GM10266 (cell line): Measurements from ENCODE around the gene RAB35.

ENCODE experiments used
- DNase-seq: peaks from one replicate; pipeline ENCODE4 v3.0.0; 2012; ENCODE audit errors: extremely low spot score
- TF ChIP-seq, protein P1 (sequence below): IDR thresholded peaks from 2 replicates; pipeline ENCODE4 v1.5.1; 2012; ENCODE audit warnings: mild to moderate bottlenecking, low read depth; ENCODE audit not compliant: control insufficient read depth, insufficient read depth; ENCODE audit errors: missing control alignments

RAB35 gene

DNA sequence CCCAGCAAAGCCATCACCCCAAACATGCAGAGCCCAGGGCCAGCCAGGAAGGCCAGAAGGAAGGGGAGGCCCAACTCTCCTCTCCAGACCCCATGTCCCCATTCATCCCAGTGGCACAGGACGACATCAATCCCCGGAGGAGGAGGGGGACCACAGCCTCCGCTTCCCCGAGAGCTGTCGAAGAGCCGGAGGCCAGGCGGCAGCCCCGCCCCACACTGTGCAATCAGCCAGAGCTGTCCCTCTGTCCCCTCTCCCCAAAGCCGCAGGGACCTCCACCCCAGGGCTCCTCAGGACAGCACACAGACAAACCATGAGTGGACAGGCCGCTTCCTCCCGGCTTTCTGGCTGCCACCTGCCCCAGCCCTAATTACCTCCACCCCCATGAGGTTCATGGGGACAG, 16.8 kb downstream of the RAB35 start:
- TF ChIP-seq, protein P1, sequence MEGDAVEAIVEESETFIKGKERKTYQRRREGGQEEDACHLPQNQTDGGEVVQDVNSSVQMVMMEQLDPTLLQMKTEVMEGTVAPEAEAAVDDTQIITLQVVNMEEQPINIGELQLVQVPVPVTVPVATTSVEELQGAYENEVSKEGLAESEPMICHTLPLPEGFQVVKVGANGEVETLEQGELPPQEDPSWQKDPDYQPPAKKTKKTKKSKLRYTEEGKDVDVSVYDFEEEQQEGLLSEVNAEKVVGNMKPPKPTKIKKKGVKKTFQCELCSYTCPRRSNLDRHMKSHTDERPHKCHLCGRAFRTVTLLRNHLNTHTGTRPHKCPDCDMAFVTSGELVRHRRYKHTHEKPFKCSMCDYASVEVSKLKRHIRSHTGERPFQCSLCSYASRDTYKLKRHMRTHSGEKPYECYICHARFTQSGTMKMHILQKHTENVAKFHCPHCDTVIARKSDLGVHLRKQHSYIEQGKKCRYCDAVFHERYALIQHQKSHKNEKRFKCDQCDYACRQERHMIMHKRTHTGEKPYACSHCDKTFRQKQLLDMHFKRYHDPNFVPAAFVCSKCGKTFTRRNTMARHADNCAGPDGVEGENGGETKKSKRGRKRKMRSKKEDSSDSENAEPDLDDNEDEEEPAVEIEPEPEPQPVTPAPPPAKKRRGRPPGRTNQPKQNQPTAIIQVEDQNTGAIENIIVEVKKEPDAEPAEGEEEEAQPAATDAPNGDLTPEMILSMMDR = no peak
- no peak for DNase-seq

DNA sequence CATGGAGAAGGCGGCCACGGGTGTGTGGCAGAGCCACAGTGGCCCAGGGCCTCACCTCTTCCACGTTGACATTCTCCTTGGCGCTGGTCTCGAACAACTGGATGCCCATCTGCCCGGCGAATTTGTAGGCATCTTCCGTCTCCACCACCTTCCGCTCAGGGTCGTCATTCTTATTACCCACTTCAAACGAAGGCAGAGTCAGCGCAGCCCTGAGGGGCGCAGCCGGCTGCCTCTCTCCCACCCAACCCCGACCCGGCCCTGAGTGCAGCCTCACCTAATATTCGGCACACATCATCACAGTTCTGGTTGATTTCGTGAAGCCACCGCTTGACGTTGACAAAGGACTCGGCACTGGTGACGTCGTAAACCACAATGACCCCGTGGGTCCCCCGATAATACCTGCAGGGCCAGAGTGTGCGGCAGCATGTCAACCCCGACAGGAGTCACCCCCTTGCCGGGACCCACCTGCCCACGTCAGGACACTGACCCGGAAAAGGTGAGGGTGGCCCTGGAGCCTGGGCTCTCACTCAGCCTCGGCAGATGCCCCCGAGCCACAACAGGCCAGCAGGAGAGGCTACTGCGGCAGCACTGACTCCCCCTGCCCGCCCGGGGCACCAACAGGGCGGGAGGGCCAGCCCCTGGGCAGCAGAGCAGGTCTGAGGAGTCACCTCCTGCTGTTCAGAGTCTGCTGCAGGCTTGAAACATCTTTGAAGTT, 17.6 kb downstream of the RAB35 start:
- TF ChIP-seq, protein P1 = no peak
- DNase-seq = no peak

DNA sequence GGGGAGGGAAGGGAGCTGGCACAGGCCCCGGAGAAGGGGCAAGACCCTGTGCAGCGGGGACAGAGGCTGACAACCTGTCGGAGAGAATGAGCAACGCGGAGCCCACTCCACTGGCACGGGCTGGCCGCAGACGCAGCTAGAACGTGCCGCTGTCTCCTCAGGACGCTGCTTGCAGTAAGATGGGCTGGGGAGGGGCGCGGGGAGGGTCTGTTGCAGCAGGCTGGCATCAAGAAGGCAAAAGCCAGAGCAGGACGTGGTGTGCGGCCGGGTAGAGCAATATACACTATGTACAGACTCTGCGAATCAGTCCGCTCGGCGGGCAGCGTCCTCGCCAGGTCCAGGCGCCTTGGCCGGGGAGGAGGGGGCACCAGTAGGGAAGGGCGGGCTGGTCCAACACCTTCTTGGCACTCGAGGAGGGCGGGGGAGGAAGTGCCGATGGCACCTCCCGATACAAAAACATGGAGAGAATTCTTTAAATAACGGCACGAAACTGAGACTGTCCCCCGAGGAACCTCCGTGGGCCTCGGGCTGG, 19.8 kb downstream of the RAB35 start:
- no peak for DNase-seq
- TF ChIP-seq, protein P1 = no peak

DNA sequence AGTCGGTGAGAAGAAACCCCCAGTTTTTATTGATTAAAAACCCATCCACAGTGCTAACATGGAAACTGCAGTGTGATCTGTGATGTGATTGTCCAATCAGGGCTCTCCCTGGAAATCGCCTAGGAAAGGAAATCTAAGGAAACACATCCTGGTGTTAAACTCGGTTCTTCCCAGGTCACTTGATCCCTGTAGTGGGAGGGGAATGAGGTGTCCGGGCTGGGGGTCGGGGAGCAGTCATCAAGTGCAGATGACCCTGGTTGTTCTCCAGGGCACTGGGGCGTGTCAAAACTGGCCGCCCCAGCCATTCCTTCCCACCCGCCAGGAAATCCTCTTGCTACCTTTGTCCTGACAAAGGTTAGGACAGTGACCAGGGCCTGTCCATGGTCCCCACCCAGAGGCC, 20.8 kb downstream of the RAB35 start:
- TF ChIP-seq, protein P1 = no peak
- DNase-seq = no peak

DNA sequence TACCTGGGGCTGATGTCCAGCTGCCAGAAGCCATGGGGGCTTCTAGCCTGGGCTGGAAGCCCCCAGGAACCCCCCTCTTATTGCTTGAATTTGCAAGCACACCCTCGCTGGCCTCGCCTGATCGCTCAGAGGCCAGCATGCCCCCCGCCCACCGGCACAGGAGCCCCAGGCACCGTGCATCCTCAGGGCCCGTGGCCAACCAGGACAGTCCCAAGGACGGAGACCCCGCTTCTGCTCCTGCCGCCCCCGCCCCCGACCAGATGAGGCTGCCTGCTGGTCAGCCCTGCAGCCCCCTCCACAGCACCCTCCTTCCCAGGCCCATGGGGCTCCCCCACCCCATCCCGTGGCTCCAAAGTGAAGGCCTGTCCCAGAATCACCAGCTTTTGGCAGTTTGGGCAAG, 21.2 kb downstream of the RAB35 start:
- DNase-seq = no peak
- TF ChIP-seq, protein P1 = no peak

DNA sequence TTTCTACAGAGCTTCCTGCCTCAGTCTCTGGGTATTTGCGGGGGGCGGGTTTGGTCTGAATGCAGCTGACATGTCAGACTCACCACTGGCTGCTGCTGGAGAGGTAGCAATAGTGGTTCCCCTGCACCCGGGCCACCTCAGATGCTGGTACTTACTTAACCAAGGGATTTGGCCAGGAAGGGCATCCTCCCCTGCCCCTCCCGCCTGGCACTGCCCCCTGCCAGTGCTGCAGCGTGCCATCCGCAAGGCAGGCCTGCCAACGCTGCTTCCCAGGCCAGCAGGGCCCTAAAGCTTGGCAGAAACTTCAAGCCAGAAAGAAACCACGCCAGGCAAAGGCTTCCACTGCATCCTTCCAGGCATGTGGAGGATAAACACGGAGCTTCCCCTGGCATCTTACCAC, 22.1 kb downstream of the RAB35 start:
- DNase-seq = no peak
- TF ChIP-seq, protein P1 = no peak

DNA sequence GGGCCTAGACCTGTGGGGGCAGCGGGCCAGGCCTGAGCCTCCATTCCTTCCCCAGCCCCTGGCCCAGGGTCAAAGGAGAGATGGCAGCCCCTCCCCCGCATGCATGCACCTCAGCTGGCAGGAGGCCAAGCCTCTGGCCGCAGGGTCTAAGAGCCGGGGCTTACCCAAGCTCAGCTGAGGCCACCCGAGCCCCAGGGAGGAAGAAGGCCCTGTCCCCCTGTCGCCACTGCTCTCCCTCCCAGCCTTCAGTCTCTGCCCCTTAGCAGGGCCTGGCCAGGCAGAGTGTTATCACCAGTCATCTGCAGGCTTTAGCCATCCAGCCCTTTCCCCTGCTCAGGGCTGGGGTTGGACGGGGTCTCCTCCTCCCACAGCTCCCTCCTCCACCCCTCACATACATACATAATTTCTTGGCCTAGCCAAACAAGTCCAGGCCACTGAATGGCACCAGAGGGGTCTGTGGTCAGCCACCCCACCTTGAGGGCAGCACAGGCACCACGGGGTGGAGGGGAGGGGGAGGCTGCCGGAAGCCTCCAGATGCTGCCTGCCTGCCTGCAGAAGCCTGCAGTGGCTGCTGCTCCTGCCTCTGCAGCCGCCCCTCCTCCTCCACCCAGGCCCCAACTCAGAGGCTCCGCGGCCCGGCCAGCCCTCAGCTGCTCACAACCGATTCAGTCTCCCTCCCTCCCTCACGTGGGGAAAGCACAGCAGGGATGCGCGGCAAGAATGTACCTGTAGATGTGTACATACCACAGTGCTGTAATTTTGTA, 22.8 kb downstream of the RAB35 start:
- no peak for DNase-seq
- TF ChIP-seq, protein P1 = no peak
